SK-N-SH (cell line): ENCODE data around the gene KCNF1. TPM values are rescaled to one million over a fixed set of nuclear protein-coding genes. Genes with fewer than 3 reads are reported as not detected.

Experiments used
- CTCF ChIA-PET: fragments of 300-600, 350-600 bp; formaldehyde crosslinking; extraction: SDS; loops from one replicate; lab custom pipeline; 2021; lab: Yijun Ruan, JAX
- POLR2A ChIA-PET: fragments of 350-600 bp; sonication (Branson Sonifier 250); formaldehyde crosslinking; extraction: SDS; loops from one replicate; lab custom pipeline; 2020; ENCODE audit warnings: antibody characterized with exemption, inconsistent platforms; lab: Yijun Ruan, JAX
- DNase-seq: peaks from one replicate; pipeline ENCODE4 v3.0.0; 2012
- H2AFZ ChIP-seq: fragments of 200-600 bp; sonication (generic); 2 replicates; pipeline ENCODE4 v1.8.1; 2016; ENCODE audit warnings: antibody characterized with exemption, mild to moderate bottlenecking, low read depth
- H3F3A ChIP-seq: fragments of 200-600 bp; sonication (generic); replicated peaks from 2 replicates; pipeline ENCODE3; 2016; ENCODE audit warnings: antibody characterized with exemption, mild to moderate bottlenecking; ENCODE audit not compliant: insufficient read depth
- H3K27ac ChIP-seq, 2 experiments: fragments of 200-500 bp in 1 of 2; fragments of 200-600 bp in 1 of 2; sonication (Bioruptor generic) in 1 of 2; sonication (generic), shearing (Covaris generic) in 1 of 2; 2 replicates each; pipeline versions ENCODE4 v1.5.1 to v1.6.1; 2014 to 2016; ENCODE audit warnings: low read depth in 2 of 2, inconsistent platforms in 1 of 2, low read length in 1 of 2, mild to moderate bottlenecking in 1 of 2, mixed read lengths in 1 of 2
- H3K27me3 ChIP-seq: fragments of 200-600 bp; sonication (generic), shearing (Covaris generic); 2 replicates; pipeline ENCODE4 v1.6.1; 2016; ENCODE audit warnings: mixed run types; ENCODE audit not compliant: insufficient read depth
- H3K36me3 ChIP-seq, 2 experiments: fragments of 200-500 bp in 1 of 2; fragments of 200-600 bp in 1 of 2; sonication (Bioruptor generic) in 1 of 2; sonication (generic) in 1 of 2; replicated peaks in 1 of 2; 2 replicates each; pipeline versions ENCODE3 to v1.5.1; 2014 to 2016; ENCODE audit warnings: low read length in 1 of 2, mild to moderate bottlenecking in 1 of 2; ENCODE audit not compliant: insufficient read depth in 2 of 2, control insufficient read depth in 1 of 2
- H3K4me1 ChIP-seq, 2 experiments: fragments of 200-500 bp in 1 of 2; fragments of 200-600 bp in 1 of 2; sonication (Bioruptor generic) in 1 of 2; sonication (generic), shearing (Covaris generic) in 1 of 2; 2 replicates each; pipeline versions ENCODE4 v1.5.1 to v1.6.1; 2014 to 2016; ENCODE audit warnings: low read depth in 1 of 2, low read length in 1 of 2, mixed run types in 1 of 2; ENCODE audit not compliant: insufficient read depth in 2 of 2, control insufficient read depth in 1 of 2
- H3K4me2 ChIP-seq: fragments of 200-600 bp; sonication (generic), shearing (Covaris generic); 2 replicates; pipeline ENCODE4 v1.6.1; 2017; ENCODE audit warnings: mixed run types
- H3K4me3 ChIP-seq, 2 experiments: fragments of 200-500 bp in 1 of 2; fragments of 200-600 bp in 1 of 2; sonication (Bioruptor generic) in 1 of 2; sonication (generic), shearing (Covaris generic) in 1 of 2; 2 replicates each; pipeline versions ENCODE4 v1.5.1 to v1.8.1; 2014 to 2016; ENCODE audit warnings: low read depth in 2 of 2, inconsistent platforms in 1 of 2, low read length in 1 of 2, mild to moderate bottlenecking in 1 of 2, mixed read lengths in 1 of 2, moderate library complexity in 1 of 2
- H3K79me2 ChIP-seq: fragments of 200-600 bp; sonication (generic); 2 replicates; pipeline ENCODE4 v1.8.1; 2017; ENCODE audit warnings: mild to moderate bottlenecking; ENCODE audit not compliant: insufficient read depth
- H3K9ac ChIP-seq: fragments of 200-600 bp; sonication (generic); 2 replicates; pipeline ENCODE4 v1.6.1; 2017; ENCODE audit warnings: mixed run types
- H3K9me2 ChIP-seq: fragments of 200-600 bp; sonication (generic); 2 replicates; pipeline ENCODE4 v1.6.1; 2017; ENCODE audit warnings: mixed run types
- H3K9me3 ChIP-seq: fragments of 200-600 bp; sonication (generic); 2 replicates; pipeline ENCODE4 v1.6.1; 2017; ENCODE audit warnings: mixed run types, mild to moderate bottlenecking, moderate library complexity
- H4K20me1 ChIP-seq: fragments of 200-600 bp; sonication (generic); 2 replicates; pipeline ENCODE4 v1.6.1; 2017; ENCODE audit warnings: mild to moderate bottlenecking, mixed run types; ENCODE audit not compliant: insufficient read depth
- EP300 ChIP-seq, 2 experiments: IDR thresholded peaks; 2 replicates each; pipeline versions ENCODE4 v1.4.0 to v1.6.1; 2012; ENCODE audit warnings: borderline replicate concordance in 1 of 2, low read depth in 1 of 2, low read length in 1 of 2
- FOSL2 ChIP-seq: IDR thresholded peaks from 2 replicates; pipeline ENCODE4 v1.4.0; 2012; ENCODE audit warnings: low read depth, mild to moderate bottlenecking, moderate library complexity, borderline replicate concordance
- NFIC ChIP-seq: IDR thresholded peaks from 2 replicates; pipeline ENCODE4 v1.4.0; 2012; ENCODE audit warnings: borderline replicate concordance
- PBX3 ChIP-seq: IDR thresholded peaks from 2 replicates; pipeline ENCODE4; 2012
- REST ChIP-seq: IDR thresholded peaks from 2 replicates; pipeline ENCODE4 v1.6.1; 2012; ENCODE audit warnings: mild to moderate bottlenecking, low read depth, low read length, moderate library complexity
- WGBS: methylation state at CpG from one replicate; pipeline ENCODE4 v1.1.6; 2017; ENCODE audit warnings: low lambda C conversion rate; 5-methylcytosine and 5-hydroxymethylcytosine counted together
- polyA plus RNA-seq, 3 experiments: library from polyadenylated mRNA; depleted of rRNA; stranded (reverse); fragments of >200 nt; gene quantifications; 2 replicates each; pipeline ENCODE4 v1.2.3, GENCODE V29; 2012

Gene KCNF1
- polyA plus RNA-seq, 1 of the 3 experiments (the other 2 are of a cell fraction): 0.23 TPM

DNA sequence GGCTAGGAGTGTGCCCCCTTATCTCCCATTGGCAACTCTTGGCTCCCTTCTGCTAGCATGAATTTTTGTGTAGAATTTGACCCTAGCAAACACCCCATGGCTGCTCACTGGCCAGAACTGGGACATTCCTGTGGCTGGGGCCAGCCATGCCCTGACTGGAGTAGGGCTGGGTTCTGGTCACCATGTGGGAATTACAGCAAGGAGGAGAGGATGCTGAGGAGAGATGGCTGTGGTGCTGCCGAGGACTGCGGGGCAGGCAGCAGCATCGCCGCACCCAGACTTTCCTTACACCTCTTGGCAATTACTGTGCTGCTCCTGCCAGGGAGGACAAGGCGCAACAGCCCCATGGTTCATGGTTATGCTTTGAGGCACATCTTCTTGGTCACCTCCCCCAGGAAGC, 12.7 kb downstream of the KCNF1 start (continued):
- TF ChIP-seq REST (no peak), FOSL2 (no peak)

- CTCF ChIA-PET: interaction anchor here (0.6 to 3.9 kb wide), 7 partner anchors 10 to 659 kb away, joined by 3 to 13 read pairs (median 5); no protein-coding TSS in a partner anchor
- no peaks in the 10 kb centered on the region for H3F3A ChIP-seq
- no peaks in the 10 kb centered on the region for H4K20me1 ChIP-seq
- H3K9ac ChIP-seq: no peak overlapping the region
- no peak overlapping the region for H2AFZ ChIP-seq
- H3K4me3 ChIP-seq: no peak overlapping the region
- no peaks in the 10 kb centered on the region; the same call in 1 of the 2 replicates for H3K27me3 ChIP-seq
- DNase-seq: no peak
- no peak overlapping the region for H3K4me2 ChIP-seq
- no peaks in the 10 kb centered on the region for H3K9me3 ChIP-seq
- no peaks in the 10 kb centered on the region for H3K36me3 ChIP-seq
- 66% methylated on average over 5 of the region's 5 CpGs for WGBS
- H3K9me2 ChIP-seq: no peaks in the 10 kb centered on the region
- peaks cover 0 to 6% of the 10 kb centered on the region in 2 experiments; a peak in 1 of 4 replicates for H3K4me1 ChIP-seq
- no peak for TF ChIP-seq NFIC
- TF ChIP-seq, all 33 proteins: peak for 0
- POLR2A ChIA-PET: no interaction called here
- Histone ChIP-seq H3K27ac (no peak overlapping the region), H3K79me2 (no peaks in the 10 kb centered on the region)
Observed at GRCh38 chr2:10924859-10925258, 13.1 kb downstream of the KCNF1 start.

DNA sequence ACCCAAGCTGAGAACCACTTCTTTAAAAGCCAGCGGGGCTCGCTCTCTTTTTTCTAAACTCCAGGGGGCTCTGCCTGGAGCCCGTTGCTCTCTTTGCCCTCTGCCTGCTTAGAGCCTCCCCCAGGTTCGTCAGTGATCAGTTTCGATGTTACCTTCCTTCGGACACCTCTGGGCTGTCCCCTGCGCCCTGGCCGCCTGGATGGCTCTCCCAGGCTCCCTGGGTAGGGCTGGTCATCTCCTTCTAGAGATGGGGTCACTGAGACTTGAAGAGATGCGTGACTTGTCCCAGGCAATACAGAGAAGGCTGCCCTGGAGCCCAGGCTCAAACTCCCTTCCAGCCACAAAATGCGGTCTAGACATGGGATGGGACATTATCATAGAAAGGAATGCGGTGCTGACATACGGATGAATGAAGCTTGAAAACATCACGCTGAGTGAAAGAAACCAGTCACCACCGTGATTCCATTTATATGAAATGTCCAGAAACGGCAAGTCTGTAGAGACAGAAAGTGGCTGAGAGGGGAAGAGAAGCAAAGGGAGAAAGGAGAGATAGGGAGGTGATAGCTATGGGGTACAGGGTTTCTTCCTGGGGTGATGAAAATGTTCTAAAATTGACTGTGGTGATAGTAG, 14.6 kb downstream of the KCNF1 start:
- TF ChIP-seq EP300 (IDR thresholded peaks at IDR 0.05; ENCODE audit: borderline replicate concordance in 1 of 2, low read depth in 1 of 2, low read length in 1 of 2) (no peak), PBX3 (peak; percentile 54)
- Histone ChIP-seq H3K9ac (no peak overlapping the region), H4K20me1 (no peaks in the 10 kb centered on the region), H3K9me2 (no peaks in the 10 kb centered on the region), H3K9me3 (no peaks in the 10 kb centered on the region), H3K4me2 (no peak overlapping the region), H3K4me1 (peaks cover 0 to 6% of the 10 kb centered on the region in 2 experiments; a peak in 1 of 4 replicates), H3K4me3 (no peak overlapping the region), H3F3A (peaks cover 4% of the 10 kb centered on the region), H2AFZ (no peak overlapping the region), H3K36me3 (no peaks in the 10 kb centered on the region), H3K27me3 (no peaks in the 10 kb centered on the region; the same call in 1 of the 2 replicates), H3K27ac (no peak overlapping the region), H3K79me2 (no peaks in the 10 kb centered on the region)
- CTCF ChIA-PET: interaction anchor here (0.8 to 3.9 kb wide), 7 partner anchors 12 to 658 kb away, joined by 3 to 13 read pairs (median 4); no protein-coding TSS in a partner anchor
- WGBS: 64% methylated on average over 15 of the region's 15 CpGs
- POLR2A ChIA-PET: no interaction called here
- no peak for DNase-seq
